Vagina (tissue), 2 donors: ENCODE data around the gene ADARB1. TPM values are rescaled to one million over a fixed set of nuclear protein-coding genes. Genes with fewer than 3 reads are reported as not detected.

Source experiments
- DNase-seq, 2 donors: peaks; one replicate each; pipeline ENCODE4 v3.0.0-alpha.2; 2017; ENCODE audit errors: extremely low spot score in 2 of 2
- H3K27ac ChIP-seq: fragments of 200-600 bp; sonication (generic); one replicate; pipeline ENCODE4 v1.5.1; 2019
- H3K27me3 ChIP-seq: fragments of 200-600 bp; sonication (generic); one replicate; pipeline ENCODE4 v1.5.1; 2019
- H3K36me3 ChIP-seq, 2 donors: fragments of 200-600 bp; sonication (generic); one replicate each; pipeline ENCODE4 v1.5.1; 2017 to 2019
- H3K4me1 ChIP-seq: fragments of 200-600 bp; sonication (generic); one replicate; pipeline ENCODE4 v1.5.1; 2019
- H3K4me3 ChIP-seq, 2 donors: fragments of 200-600 bp; sonication (generic); 1 replicate in 1 of 2; 2 replicates in 1 of 2; pipeline ENCODE4 v1.5.1; 2016 to 2019
- H3K9me3 ChIP-seq: fragments of 200-600 bp; sonication (generic); one replicate; pipeline ENCODE4 v1.5.1; 2019
- CTCF ChIP-seq, 3 experiments: fragments of 450-650 bp in 2 of 3; fragments of 200-600 bp in 1 of 3; sonication (generic) in 1 of 3; IDR thresholded peaks; one replicate each; pipeline ENCODE4 v1.5.1; 2017 to 2019; ENCODE audit warnings: antibody characterized with exemption in 3 of 3, mild to moderate bottlenecking in 2 of 3, moderate library complexity in 2 of 3
- POLR2A ChIP-seq, 2 donors: fragments of 450-650 bp; IDR thresholded peaks; one replicate each; pipeline ENCODE4 v1.6.1; 2017; ENCODE audit warnings: antibody characterized with exemption in 2 of 2, mild to moderate bottlenecking in 2 of 2, moderate library complexity in 2 of 2
- POLR2AphosphoS5 ChIP-seq, 2 donors: sonication (generic); formaldehyde crosslinking; IDR thresholded peaks; one replicate each; pipeline ENCODE4 v1.9.0; 2017; ENCODE audit warnings: antibody characterized with exemption in 2 of 2, mild to moderate bottlenecking in 2 of 2, low read depth in 1 of 2; ENCODE audit not compliant: insufficient read depth in 1 of 2
- intact Hi-C: fragments of 100-400 bp; cut with DNase I; formaldehyde crosslinking; loops from one replicate; pipeline ENCODE4 v1.15.1; 2023
- total RNA-seq: library from RNA; depleted of rRNA; stranded (reverse); fragments of >200 nt; gene quantifications from one replicate; pipeline ENCODE4 v1.2.3, GENCODE V29; 2016

ADARB1 gene
- total RNA-seq, 1 donor from 2014 or later = 19.6 TPM

- H3K4me3 ChIP-seq = no peak overlapping the region
Observed at GRCh38 chr21:45090966-45091365, 16.6 kb downstream of the ADARB1 start.

GRCh38 chr21:45091550-45092322, 17.4 kb downstream of the ADARB1 start:
- Histone ChIP-seq H3K4me3 (no peak overlapping the region), H3K27ac (no peak overlapping the region), H3K27me3 (no peaks in the 10 kb centered on the region), H3K9me3 (no peaks in the 10 kb centered on the region), H3K4me1 (peaks cover 31% of the 10 kb centered on the region), H3K36me3 (no peaks in the 10 kb centered on the region)
- no peak for DNase-seq
- intact Hi-C loops = no loop called here
- TF ChIP-seq POLR2AphosphoS5 (IDR thresholded peaks at IDR 0.05; ENCODE audit: insufficient read depth in 1 of 2, low read depth in 1 of 2) (no peak), POLR2A (IDR thresholded peaks at IDR 0.05) (no peak), CTCF (IDR thresholded peaks at IDR 0.05) (no peak)

More at GRCh38 chr21:45090966-45091365, 16.6 kb downstream of the ADARB1 start:
- Histone ChIP-seq H3K27me3 (no peaks in the 10 kb centered on the region), H3K9me3 (no peaks in the 10 kb centered on the region), H3K27ac (no peak overlapping the region), H3K36me3 (no peaks in the 10 kb centered on the region), H3K4me1 (peaks cover 27% of the 10 kb centered on the region)
- no peak for TF ChIP-seq CTCF (IDR thresholded peaks at IDR 0.05)
- no peak for TF ChIP-seq POLR2A (IDR thresholded peaks at IDR 0.05)
- no peak for TF ChIP-seq POLR2AphosphoS5 (IDR thresholded peaks at IDR 0.05; ENCODE audit: insufficient read depth in 1 of 2, low read depth in 1 of 2)
- intact Hi-C loops = no loop called here
- no peak for DNase-seq

GRCh38 chr21:45093035-45093532, 18.7 kb downstream of the ADARB1 start:
- intact Hi-C loops = no loop called here
- H3K27me3 ChIP-seq = no peaks in the 10 kb centered on the region
- no peak for DNase-seq
- no peaks in the 10 kb centered on the region for H3K36me3 ChIP-seq
- no peak for TF ChIP-seq POLR2AphosphoS5 (IDR thresholded peaks at IDR 0.05; ENCODE audit: insufficient read depth in 1 of 2, low read depth in 1 of 2)
- TF ChIP-seq POLR2A (IDR thresholded peaks at IDR 0.05) = no peak
- TF ChIP-seq CTCF (IDR thresholded peaks at IDR 0.05) = no peak
- H3K27ac ChIP-seq = no peak overlapping the region
- H3K4me3 ChIP-seq = no peak overlapping the region
- H3K4me1 ChIP-seq = peaks cover 31% of the 10 kb centered on the region
- H3K9me3 ChIP-seq = no peaks in the 10 kb centered on the region

- no peak for DNase-seq
- H3K4me1 ChIP-seq = peaks cover 31% of the 10 kb centered on the region
- H3K27me3 ChIP-seq = no peaks in the 10 kb centered on the region
- no peaks in the 10 kb centered on the region for H3K9me3 ChIP-seq
- intact Hi-C loops = no loop called here
- TF ChIP-seq POLR2A (IDR thresholded peaks at IDR 0.05) = no peak
- no peak for TF ChIP-seq CTCF (IDR thresholded peaks at IDR 0.05)
- TF ChIP-seq POLR2AphosphoS5 (IDR thresholded peaks at IDR 0.05; ENCODE audit: insufficient read depth in 1 of 2, low read depth in 1 of 2) = no peak
- H3K4me3 ChIP-seq = no peak overlapping the region
- H3K36me3 ChIP-seq = no peaks in the 10 kb centered on the region
- H3K27ac ChIP-seq = no peak overlapping the region
Observed at GRCh38 chr21:45094412-45094811, 20.0 kb downstream of the ADARB1 start.

GRCh38 chr21:45095505-45095904, 21.1 kb downstream of the ADARB1 start:
- Histone ChIP-seq H3K27ac (no peak overlapping the region), H3K4me1 (peaks cover 35% of the 10 kb centered on the region)

More at GRCh38 chr21:45095505-45095904, 21.1 kb downstream of the ADARB1 start:
- no peak for DNase-seq
- Histone ChIP-seq H3K36me3 (no peaks in the 10 kb centered on the region), H3K27me3 (no peaks in the 10 kb centered on the region), H3K4me3 (no peak overlapping the region), H3K9me3 (no peaks in the 10 kb centered on the region)
- TF ChIP-seq CTCF (IDR thresholded peaks at IDR 0.05) = no peak
- TF ChIP-seq POLR2A (IDR thresholded peaks at IDR 0.05) = no peak
- TF ChIP-seq POLR2AphosphoS5 (IDR thresholded peaks at IDR 0.05; ENCODE audit: insufficient read depth in 1 of 2, low read depth in 1 of 2) = no peak
- intact Hi-C loops = no loop called here
